ENCODE data around the gene CFAP99. TPM values are rescaled to one million over a fixed set of nuclear protein-coding genes. Genes with fewer than 3 reads are reported as not detected.

CFAP99 gene
- total RNA-seq, 2 donors from 2014 or later, result 0.46 to 0.73 TPM

DNA sequence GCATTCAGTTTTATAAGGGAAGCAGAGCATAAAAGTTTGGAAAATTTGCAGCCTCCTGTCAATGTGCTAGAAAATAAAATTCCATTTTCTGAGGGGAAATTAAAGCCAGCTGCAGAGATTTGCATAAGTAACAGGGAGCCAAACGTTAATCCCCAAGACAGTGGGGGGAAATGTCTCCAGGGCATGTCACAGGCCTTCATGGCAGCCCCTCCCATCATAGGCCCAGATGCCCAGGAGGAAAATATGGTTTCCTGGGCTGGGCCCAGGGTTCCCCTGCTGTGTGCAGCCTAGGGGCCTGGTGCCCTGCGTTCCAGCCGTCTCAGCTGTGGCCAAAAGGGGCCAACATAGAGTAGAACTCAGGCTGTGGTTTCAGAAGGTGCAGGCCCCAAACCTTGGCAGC is 59.5 kb downstream of the CFAP99 start:
- intact Hi-C loops (cut with DNase I, micrococcal nuclease), result no loop called here
- no peak for ATAC-seq
- no peak for DNase-seq

GRCh38 chr4:2480649-2481048 is 61.9 kb downstream of the CFAP99 start:
- intact Hi-C loops (cut with DNase I, micrococcal nuclease), result no loop called here
- ATAC-seq (no peak), DNase-seq (no peak)

DNA sequence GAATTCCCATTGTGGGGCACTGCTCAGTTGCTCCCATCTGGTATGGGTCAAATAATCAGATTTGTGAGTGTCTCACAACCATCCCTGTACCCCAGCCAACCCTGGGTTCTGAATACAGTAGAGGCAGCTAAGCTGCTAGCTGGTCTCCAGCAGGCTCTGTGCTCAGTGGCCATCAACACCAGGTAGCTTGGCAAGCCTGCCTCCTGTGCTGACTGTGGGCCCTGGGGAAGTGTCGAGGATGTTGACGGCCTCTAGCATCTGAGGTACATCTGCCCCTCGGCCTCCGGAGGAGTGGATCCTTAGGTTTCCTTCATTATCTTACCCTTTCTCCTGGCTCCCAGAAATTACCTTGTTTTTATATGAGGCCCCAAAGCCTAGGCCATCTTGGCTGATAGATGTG is 63.4 kb downstream of the CFAP99 start:
- DNase-seq, result no peak
- ATAC-seq, result no peak
- intact Hi-C loops (cut with DNase I, micrococcal nuclease), result no loop called here

- intact Hi-C loops (cut with DNase I, micrococcal nuclease), result no loop called here
- DNase-seq (peak; percentile 54 to 61), ATAC-seq (peak; percentile 56)
Observed at GRCh38 chr4:2482693-2483092, 63.9 kb downstream of the CFAP99 start.

GRCh38 chr4:2483237-2483636 is 64.5 kb downstream of the CFAP99 start:
- ATAC-seq, result no peak
- no peak for DNase-seq
- intact Hi-C loops (cut with DNase I, micrococcal nuclease), result no loop called here

DNA sequence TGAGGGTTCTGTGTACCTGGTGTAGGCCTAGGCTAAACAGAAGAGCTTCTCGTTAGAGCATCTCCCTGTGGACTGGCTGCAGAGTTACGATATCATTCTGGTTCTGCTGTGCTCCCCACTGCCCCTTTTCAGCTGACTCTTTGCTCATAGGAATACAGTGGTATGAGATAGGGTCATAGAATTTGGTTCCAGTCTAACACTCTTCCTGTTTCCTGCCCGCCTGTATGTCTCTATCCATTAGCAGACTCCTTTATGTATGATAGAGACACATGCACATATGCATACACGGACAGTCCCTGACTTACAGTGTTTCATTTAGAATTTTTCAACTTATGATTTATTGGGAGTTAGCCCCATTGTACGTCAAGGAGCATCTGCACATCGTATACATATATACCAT is 65.4 kb downstream of the CFAP99 start:
- no peak for ATAC-seq
- DNase-seq, result no peak
- intact Hi-C loops (cut with DNase I, micrococcal nuclease), result no loop called here

DNA sequence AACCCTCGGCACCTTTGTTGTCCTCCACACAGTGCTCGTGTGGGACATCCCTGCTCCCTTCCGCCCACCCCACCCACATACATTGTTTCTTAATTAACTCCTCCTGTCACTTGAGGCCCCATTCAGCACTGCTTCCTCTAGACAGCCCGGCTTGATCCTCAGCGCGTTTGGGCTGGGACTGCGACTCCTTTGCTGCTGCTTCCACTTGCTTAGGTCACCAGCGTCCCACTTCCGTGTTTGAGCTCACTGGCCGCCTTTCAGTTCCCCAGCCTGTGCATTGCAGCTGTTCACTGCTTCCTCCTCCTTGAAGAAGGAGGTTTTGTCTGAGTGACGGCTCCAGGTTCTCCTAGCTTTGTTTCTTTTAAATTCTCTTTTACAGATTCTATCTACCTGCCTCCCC is 66.2 kb downstream of the CFAP99 start:
- intact Hi-C loops (cut with DNase I, micrococcal nuclease), result no loop called here
- DNase-seq (peak; percentile 82 to 85), ATAC-seq (peak; percentile 89)

- intact Hi-C loops (cut with DNase I, micrococcal nuclease), result no loop called here
- DNase-seq, result no peak
- ATAC-seq, result no peak
Observed at GRCh38 chr4:2485956-2486355, 67.2 kb downstream of the CFAP99 start.

DNA sequence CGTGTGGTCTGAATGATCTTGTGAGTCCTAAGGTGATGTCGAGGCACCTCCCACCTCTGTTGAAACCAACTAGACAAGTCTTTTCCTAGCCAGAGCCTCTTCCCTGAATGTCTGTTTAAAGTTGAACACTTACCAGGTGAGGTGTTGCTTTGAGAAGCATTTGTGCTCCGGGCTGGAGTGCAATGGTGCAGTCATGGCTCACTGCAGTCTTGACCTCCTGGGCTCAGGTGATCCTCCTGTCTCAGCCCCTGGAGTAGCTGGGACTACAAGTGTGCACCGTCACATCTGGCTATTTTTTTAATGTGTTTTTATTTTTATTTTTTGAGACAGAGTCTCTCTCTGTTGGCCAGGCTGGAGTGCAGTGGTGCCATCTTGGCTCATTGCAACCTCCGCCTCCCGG is 68.2 kb downstream of the CFAP99 start:
- no peak for DNase-seq
- intact Hi-C loops (cut with DNase I, micrococcal nuclease), result no loop called here
- ATAC-seq, result no peak

DNA sequence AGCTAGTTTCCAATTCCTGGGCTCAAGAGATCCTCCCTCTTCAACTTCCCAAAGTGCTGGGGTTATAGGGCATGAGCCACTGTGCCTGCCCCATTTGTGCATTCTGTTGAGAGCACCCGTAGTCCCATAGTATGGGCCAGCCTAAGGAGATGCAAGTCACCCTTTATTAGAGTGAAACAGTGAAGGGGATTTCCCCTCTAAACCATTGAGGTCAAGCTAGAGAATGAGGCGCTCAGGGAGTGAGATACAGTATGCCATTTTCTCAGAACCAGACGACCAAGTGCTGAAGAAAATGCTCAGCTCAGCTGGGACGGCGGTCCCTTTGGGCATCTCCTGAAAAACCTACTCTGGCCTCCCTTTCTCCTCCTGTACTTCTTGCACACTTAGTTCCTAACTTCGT is 68.9 kb downstream of the CFAP99 start:
- ATAC-seq (no peak), DNase-seq (no peak)
- intact Hi-C loops (cut with DNase I, micrococcal nuclease), result no loop called here

DNA sequence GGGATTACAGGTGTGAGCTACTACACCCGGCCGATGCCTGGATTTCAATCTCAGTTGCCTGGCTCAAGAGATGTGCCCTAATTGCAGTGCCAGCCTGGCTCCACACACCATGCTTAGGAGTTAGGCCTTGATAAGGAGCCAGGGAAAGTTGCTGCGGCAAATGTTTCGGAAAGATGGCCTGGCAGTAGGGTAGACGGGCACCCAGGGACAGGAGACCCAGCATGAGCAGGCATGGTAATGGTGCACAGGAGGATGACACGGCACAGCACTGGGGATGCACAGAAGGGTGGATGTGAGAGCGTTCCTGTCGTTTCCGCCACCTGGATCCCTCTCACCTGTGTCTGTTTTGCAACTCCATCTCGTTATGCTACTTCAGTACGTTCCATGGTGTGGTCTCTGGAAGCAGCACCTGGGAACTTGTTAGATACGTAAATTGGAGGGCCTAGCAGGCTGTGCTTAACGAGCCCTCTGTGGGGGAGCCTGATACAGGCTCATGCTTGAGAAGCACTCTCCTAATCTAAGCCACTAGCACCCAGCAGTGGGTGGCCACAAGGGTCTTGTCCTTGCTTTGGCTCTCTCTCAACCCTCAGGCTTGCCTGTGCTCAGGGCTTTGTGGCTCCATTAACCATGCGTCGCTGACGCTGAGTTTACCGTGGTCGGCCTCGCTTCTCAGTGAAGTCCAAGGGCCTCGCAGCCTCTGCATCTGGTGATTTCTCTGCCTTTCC is 70.5 kb downstream of the CFAP99 start:
- DNase-seq, result no peak
- intact Hi-C loops (cut with DNase I, micrococcal nuclease), result no loop called here

GRCh38 chr4:2489841-2490552 is 71.2 kb downstream of the CFAP99 start:
- ATAC-seq (no peak), DNase-seq (no peak)

More for the DNA sequence above, 70.5 kb downstream of the CFAP99 start:
- no peak for ATAC-seq

GRCh38 chr4:2492970-2493369 is 74.2 kb downstream of the CFAP99 start:
- intact Hi-C loops (cut with DNase I, micrococcal nuclease), result no loop called here
- no peak for ATAC-seq

More at GRCh38 chr4:2489841-2490552, 71.2 kb downstream of the CFAP99 start:
- intact Hi-C loops (cut with DNase I, micrococcal nuclease), result no loop called here

GRCh38 chr4:2494992-2495391 is 76.2 kb downstream of the CFAP99 start:
- intact Hi-C loops (cut with DNase I, micrococcal nuclease), result no loop called here
- ATAC-seq (no peak), DNase-seq (no peak)

More at GRCh38 chr4:2492970-2493369, 74.2 kb downstream of the CFAP99 start:
- no peak for DNase-seq

DNA sequence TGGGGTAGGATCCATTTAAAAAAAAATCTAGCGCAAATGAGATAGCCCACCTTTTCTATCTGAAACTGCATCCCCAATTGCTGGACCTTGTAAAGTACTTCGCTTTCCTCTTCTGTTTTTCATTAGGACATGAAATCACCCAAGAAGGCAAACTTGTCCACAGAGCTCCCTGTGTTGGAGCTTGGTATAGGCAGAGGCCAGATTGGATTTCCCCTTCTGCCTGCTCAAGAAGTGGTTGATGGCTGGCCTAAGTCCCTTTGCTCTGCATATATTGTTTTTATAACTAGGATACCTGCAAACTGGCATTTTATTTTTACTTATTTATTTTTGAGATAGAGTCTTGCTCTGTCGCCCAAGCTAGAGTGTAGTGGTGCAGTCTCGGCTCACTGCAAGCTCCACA is 78.6 kb downstream of the CFAP99 start:
- DNase-seq, result no peak
- ATAC-seq, result no peak
- intact Hi-C loops (cut with DNase I, micrococcal nuclease), result no loop called here

- no peak for DNase-seq
- intact Hi-C loops (cut with DNase I, micrococcal nuclease), result no loop called here
- peak; percentile 36 for ATAC-seq
Observed at GRCh38 chr4:2497931-2498330, 79.2 kb downstream of the CFAP99 start.

GRCh38 chr4:2500547-2500946 is 81.8 kb downstream of the CFAP99 start:
- intact Hi-C loops (cut with DNase I, micrococcal nuclease), result no loop called here
- DNase-seq (no peak), ATAC-seq (no peak)

DNA sequence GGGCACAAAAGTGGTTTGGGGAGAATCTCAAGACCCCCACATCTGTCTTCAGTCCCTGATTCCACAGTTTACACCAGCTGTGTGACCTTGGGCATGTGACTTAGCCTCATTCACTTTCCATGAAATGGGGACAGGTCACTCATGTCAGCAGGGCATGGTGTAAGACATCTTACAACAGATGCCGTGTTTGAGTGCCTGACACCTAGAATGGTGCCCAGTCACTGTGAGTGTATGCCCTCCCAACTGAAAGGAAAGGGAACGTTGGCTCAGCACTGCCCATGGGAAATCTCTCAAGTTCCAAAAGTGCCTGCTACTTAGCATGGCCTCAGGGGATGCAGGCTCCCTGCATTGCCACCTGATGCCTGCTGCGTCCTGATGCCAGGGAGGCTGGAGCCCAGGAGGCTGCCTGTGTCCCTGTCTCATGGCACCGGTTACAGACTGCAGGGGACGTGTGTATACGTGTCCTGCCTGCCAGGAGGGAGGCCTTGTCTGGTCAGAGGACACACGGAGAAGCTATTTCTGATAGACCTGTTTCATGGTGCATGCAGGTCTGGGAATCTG is 82.4 kb downstream of the CFAP99 start:
- intact Hi-C loops (cut with DNase I, micrococcal nuclease), result no loop called here
- ATAC-seq (no peak), DNase-seq (no peak)

GRCh38 chr4:2503809-2504208 is 85.1 kb downstream of the CFAP99 start:
- ATAC-seq (no peak), DNase-seq (no peak)
- intact Hi-C loops (cut with DNase I, micrococcal nuclease), result no loop called here

DNA sequence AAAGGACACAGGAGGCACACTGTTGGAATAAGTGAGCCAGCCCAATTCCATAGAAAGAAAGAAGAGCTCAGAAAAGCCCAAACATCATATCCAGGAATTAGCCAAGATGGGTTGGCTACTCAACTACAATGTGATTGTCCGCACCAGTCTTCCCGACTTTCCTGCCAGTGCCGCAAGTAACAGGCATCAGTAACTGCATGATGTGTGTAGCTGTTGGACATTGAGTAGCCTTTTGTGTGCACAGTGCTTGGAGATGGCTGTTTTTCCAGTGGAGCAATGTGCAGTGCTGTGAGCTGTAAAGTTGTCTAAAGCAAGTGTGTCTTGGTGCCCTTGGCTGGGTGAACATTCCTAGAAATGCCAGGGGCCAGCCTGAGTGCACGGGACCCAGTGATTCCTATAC is 88.5 kb downstream of the CFAP99 start:
- DNase-seq, result no peak
- intact Hi-C loops (cut with DNase I, micrococcal nuclease), result no loop called here
- no peak for ATAC-seq

All from left colon (tissue), 2 donors.